Activated CD8-positive, alpha-beta memory T cell treated with anti-CD3 and anti-CD28 coated beads for 48 hours (primary cell): ENCODE measurements around the gene OR13A1.
"Not testable (repeated sequence)": the region's sequence is repeated elsewhere in the genome, so short reads cannot be mapped to it uniquely, and the experiment has no call there.

Source experiments
- DNase-seq, 3 experiments: peaks; one replicate each; pipeline ENCODE4 v3.0.0-alpha.2; 2020; ENCODE audit warnings: low read depth in 2 of 3, low spot score in 2 of 3

OR13A1 gene

GRCh38 chr10:45282061-45282460 is 33.3 kb downstream of the OR13A1 start:
- no peak for DNase-seq

GRCh38 chr10:45280113-45280760 is 35.2 kb downstream of the OR13A1 start:
- DNase-seq: no peak

DNA sequence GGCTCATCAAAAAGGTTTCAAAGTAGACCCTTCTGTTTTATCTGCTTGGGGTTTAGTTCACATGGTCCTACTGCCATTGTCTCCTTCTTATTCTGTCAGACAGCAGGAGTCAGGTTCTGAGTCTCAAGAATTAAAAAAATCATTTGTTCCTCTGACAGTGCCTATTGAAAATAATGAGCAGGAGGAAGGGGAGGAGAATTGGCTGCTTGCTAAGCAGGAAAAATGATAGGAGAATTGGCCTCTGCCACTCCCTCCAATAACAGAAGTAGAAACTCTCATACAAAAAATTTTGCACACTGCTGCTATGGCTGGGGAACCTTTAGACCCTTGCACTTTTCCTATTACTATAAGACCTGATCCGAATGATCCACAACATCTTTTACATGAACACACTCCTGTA is 35.7 kb downstream of the OR13A1 start:
- no peak for DNase-seq

- DNase-seq: no peak
Measured at GRCh38 chr10:45278860-45279498, 36.4 kb downstream of the OR13A1 start.

GRCh38 chr10:45276146-45276545 is 39.3 kb downstream of the OR13A1 start:
- DNase-seq: not testable (repeated sequence)

GRCh38 chr10:45274364-45274763 is 41.0 kb downstream of the OR13A1 start:
- no peak for DNase-seq

DNA sequence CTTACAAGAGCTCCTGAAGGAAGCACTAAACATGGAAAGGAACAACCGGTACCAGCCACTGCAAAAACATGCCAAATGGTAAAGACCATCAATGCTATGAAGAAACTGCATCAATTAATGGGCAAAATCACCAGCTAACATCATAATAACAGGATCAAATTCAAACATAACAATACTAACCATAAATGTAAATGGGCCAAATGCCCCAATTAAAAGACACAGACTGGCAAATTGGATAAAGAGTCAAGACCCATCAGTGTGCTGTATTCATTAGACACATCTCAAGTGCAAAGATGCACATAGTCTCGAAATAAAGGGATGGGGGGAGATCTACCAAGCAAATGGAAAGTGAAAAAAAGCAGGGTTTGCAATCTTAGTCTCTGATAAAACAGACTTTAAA is 47.6 kb downstream of the OR13A1 start:
- not testable (repeated sequence) for DNase-seq

DNA sequence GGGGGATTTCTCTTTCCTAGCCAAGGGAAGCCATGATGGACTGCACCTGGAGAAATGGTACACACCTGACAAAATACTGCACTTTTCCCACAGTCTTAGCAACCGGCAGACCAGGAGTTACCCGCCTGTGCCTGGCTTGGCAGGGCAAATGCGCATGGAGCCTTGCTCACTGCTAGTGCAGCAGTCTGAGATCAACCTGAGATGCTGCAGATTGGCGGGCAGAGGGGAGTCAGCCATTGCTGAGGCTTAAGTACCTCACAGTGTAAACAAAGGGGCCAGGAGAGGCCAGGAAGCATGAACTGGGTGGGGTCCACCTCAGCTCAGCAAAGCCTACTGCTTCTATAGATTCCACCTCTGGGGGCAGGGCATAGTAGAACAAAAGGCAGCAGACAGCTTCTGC is 49.4 kb downstream of the OR13A1 start:
- DNase-seq: no peak

DNA sequence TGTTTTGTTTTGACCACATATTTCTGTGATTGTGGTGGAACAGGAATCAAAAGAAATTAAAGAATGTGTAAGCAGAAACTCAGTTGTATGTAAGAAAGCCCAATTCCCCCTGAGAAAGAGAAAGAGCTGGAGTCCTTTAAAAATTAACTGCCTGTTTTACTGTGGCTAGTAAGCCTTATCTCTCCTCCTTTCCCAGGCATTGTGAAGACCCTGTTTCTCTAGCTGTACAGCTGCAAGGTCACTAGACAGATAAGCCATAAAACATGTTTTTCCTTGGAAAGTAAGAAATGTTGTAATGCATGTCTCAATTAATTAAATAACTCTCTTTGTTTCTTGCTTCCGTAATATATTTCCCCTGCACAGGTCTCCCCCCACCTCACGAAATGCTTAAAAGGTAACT is 53.5 kb downstream of the OR13A1 start:
- DNase-seq: no peak

- DNase-seq: no peak
Measured at GRCh38 chr10:45261243-45261775, 54.1 kb downstream of the OR13A1 start.

DNA sequence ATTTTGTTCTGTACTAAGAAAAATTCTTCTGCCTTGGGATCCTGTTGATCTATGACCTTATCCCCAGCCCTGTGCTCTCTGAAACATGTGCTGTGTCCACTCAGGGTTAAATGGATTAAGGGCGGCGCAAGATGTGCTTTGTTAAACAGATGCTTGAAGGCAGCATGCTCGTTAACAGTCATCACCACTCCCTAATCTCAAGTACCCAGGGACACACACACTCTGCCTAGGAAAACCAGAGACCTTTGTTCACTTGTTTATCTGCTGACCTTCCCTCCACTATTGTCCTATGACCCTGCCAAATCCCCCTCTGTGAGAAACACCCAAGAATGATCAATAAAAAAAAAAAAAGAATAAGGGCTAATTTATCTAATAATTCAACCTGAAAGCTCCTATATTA is 54.8 kb downstream of the OR13A1 start:
- DNase-seq: not testable (repeated sequence)

DNA sequence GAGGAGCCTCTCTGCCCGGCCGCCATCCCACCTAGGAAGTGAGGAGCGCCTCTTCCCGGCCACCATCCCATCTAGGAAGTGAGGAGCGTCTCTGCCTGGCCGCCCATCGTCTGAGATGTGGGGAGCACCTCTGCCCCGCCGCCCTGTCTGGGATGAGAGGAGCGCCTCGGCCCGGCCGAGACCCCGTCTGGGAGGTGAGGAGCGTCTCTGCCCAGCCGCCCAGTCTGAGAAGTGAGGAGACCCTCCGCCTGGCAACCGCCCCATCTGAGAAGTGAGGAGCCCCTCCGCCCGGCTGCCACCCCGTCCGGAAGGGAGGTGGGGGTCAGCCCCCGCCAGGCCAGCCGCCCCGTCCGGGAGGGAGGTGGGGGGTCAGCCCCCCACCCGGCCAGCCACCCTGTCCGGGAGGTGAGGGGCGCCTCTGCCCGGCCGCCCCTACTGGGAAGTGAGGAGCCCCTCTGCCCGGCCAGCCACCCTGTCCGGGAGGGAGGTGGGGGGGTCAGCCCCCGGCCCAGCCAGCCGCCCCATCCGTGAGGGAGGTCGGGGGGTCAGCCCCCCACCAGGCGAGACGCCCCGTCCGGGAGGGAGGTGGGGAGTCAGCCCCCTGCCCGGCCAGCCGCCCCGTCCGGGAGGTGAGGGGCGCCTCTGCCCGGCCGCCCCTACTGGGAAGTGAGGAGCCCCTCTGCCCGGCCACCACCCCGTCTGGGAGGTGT is 55.5 kb downstream of the OR13A1 start:
- DNase-seq: not testable (repeated sequence)

DNA sequence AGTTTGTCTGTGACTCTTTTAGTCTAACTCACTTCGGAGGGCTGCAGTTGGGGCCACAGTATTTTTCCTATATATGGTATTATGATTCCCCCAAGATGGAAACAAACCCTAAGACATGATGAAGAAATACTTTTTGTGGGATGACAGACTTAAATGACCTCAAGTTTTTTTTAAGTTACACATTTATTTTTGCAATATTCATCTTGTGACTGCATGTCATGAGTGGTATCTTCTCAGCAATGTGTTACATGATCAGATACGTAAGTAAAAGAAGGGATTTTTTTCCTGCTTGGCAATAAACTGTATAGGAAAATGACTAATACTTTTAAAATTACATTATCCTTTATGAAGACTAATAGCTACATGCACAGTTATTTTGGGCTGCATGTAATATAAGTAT is 57.8 kb downstream of the OR13A1 start:
- no peak for DNase-seq

DNA sequence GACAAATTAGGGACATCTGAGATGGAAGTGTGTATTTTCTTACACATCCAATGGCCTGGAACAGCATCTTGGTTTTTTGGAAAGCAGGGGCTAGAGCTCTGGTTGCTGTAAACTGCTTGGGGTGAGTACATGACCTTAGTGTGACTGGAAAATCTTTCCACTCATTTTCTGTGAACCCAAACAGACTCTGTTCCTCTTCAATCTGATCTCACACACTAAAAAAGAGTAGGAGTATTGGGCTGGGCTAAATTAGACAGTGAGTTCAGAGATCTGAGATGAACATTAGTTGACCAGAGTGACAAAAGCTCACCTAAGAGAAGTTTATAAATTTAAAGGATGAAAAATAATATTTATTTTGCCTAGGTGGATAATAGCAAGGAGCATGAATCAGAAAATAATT is 59.2 kb downstream of the OR13A1 start:
- no peak for DNase-seq

GRCh38 chr10:45255706-45256105 is 59.7 kb downstream of the OR13A1 start:
- DNase-seq: no peak

DNA sequence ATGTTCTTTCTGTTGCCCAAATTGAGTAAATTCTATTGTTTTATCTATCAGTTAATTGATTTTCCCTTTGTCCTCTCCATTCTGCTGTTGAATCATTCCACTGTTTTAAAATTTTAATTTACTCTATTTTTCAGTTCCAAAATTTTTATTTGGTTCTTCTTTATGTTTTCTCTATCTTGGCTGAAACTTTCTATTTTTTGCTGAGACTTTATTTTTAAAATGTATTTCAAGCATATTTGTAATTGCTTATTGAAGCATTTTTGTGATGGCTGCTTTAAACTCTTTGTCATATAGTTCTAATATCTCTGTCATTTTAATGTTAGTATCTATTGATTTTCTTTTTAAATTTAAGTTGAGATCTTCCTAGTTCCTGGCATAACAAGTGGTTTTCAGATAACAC is 60.5 kb downstream of the OR13A1 start:
- DNase-seq: no peak

DNA sequence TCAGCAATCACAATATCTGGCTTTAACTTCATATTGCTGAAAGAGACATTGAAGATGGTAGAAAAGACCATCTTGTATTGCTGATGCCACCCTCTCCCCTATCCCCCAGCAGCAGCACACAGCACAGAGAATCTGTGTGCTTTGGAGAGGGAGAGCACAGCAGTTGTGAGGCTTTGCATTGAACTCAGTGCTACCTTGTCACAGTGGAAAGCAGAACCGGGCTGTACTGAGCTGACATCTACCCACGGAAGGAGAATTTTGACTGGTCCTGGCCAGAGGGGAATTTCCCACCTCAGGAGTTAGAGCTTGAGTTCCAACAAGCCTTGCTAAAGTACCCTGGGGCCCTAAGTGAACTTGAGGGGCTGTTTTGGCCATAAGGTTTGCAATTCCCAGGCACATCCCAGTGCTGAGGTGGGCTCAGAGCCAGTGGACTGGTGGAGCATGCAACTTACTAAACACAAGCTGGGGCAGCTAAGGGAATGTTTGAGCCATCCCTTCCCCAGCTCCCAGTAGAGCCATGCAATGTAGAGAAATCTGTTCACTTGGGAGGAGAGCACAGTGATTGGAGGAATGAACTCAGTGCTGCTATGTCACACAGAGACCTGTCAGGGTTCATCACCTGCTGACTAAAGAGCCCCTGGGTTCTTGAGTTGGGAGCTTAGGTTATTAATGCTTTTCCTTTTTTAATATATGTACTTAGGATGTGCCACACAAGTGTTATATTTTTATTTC is 62.1 kb downstream of the OR13A1 start:
- DNase-seq: no peak
